WTC11 (cell line): Measurements from ENCODE around the gene ZNF253.

Source experiments
- ELF4 ChIP-seq: sonication (generic); formaldehyde crosslinking; IDR thresholded peaks from 2 replicates; pipeline ENCODE4 v1.8.1; 2022; ENCODE audit warnings: low read depth, mild to moderate bottlenecking, moderate library complexity, missing genetic modification reagents
- ETV6 ChIP-seq: sonication (generic); formaldehyde crosslinking; IDR thresholded peaks from 2 replicates; pipeline ENCODE4 v1.8.1; 2022; ENCODE audit warnings: mild to moderate bottlenecking, missing genetic modification reagents
- RELA ChIP-seq: sonication (generic); formaldehyde crosslinking; IDR thresholded peaks from 2 replicates; pipeline ENCODE4 v1.8.1; 2022; ENCODE audit warnings: missing genetic modification reagents, mild to moderate bottlenecking, borderline replicate concordance
- ZNF416 ChIP-seq: fragments of 250-450 bp; sonication (Bioruptor Pico); IDR thresholded peaks from 2 replicates; pipeline ENCODE4 v1.9.0; 2021; ENCODE audit warnings: mild to moderate bottlenecking, inconsistent platforms
- TF ChIP-seq, protein P1 (sequence below): fragments of 200-600 bp; IDR thresholded peaks from 2 replicates; pipeline ENCODE4 v1.8.0; 2022; ENCODE audit warnings: antibody characterized with exemption
- TF ChIP-seq, protein P2 (sequence below): sonication (generic); formaldehyde crosslinking; IDR thresholded peaks from 2 replicates; pipeline ENCODE4 v1.8.0; 2022; ENCODE audit warnings: mild to moderate bottlenecking, missing genetic modification reagents
- TF ChIP-seq, protein P3 (sequence below): sonication (generic); formaldehyde crosslinking; IDR thresholded peaks from 2 replicates; pipeline ENCODE4 v1.8.1; 2023; ENCODE audit warnings: mild to moderate bottlenecking, missing genetic modification reagents, moderate library complexity
- TF ChIP-seq, protein P4 (sequence below): sonication (generic); formaldehyde crosslinking; IDR thresholded peaks from 2 replicates; pipeline ENCODE4 v1.8.0; 2022; ENCODE audit warnings: mild to moderate bottlenecking, missing genetic modification reagents
- TF ChIP-seq, protein P5 (sequence below): sonication (generic); formaldehyde crosslinking; IDR thresholded peaks from 2 replicates; pipeline ENCODE4 v1.8.1; 2022; ENCODE audit warnings: missing genetic modification reagents, borderline replicate concordance

DNA sequence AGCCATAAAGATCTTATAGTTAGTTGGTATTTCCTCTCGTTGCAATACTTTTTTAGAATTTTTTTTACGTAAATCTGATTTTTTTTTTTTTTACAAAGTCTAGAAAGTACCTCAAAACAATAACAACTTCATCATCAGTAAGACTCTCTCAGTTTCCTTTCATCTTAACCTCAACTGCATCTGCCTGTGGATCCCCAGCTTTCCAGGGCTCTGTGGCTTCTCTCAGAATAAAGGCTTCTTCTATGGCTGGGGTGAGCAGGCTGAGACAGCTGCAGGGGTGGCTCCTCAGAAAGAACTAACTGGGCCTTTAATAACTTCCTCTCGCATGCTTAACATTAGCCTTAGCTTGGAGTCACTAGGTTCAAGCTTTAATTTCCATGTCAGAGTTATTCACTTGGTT, 48.3 kb upstream of the ZNF253 start:
- TF ChIP-seq, protein P1, sequence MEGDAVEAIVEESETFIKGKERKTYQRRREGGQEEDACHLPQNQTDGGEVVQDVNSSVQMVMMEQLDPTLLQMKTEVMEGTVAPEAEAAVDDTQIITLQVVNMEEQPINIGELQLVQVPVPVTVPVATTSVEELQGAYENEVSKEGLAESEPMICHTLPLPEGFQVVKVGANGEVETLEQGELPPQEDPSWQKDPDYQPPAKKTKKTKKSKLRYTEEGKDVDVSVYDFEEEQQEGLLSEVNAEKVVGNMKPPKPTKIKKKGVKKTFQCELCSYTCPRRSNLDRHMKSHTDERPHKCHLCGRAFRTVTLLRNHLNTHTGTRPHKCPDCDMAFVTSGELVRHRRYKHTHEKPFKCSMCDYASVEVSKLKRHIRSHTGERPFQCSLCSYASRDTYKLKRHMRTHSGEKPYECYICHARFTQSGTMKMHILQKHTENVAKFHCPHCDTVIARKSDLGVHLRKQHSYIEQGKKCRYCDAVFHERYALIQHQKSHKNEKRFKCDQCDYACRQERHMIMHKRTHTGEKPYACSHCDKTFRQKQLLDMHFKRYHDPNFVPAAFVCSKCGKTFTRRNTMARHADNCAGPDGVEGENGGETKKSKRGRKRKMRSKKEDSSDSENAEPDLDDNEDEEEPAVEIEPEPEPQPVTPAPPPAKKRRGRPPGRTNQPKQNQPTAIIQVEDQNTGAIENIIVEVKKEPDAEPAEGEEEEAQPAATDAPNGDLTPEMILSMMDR, result no peak
- TF ChIP-seq, protein P2, sequence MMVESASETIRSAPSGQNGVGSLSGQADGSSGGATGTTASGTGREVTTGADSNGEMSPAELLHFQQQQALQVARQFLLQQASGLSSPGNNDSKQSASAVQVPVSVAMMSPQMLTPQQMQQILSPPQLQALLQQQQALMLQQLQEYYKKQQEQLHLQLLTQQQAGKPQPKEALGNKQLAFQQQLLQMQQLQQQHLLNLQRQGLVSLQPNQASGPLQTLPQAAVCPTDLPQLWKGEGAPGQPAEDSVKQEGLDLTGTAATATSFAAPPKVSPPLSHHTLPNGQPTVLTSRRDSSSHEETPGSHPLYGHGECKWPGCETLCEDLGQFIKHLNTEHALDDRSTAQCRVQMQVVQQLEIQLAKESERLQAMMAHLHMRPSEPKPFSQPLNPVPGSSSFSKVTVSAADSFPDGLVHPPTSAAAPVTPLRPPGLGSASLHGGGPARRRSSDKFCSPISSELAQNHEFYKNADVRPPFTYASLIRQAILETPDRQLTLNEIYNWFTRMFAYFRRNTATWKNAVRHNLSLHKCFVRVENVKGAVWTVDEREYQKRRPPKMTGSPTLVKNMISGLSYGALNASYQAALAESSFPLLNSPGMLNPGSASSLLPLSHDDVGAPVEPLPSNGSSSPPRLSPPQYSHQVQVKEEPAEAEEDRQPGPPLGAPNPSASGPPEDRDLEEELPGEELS (CRISPR knock-in tag), result no peak
- TF ChIP-seq, protein P3, sequence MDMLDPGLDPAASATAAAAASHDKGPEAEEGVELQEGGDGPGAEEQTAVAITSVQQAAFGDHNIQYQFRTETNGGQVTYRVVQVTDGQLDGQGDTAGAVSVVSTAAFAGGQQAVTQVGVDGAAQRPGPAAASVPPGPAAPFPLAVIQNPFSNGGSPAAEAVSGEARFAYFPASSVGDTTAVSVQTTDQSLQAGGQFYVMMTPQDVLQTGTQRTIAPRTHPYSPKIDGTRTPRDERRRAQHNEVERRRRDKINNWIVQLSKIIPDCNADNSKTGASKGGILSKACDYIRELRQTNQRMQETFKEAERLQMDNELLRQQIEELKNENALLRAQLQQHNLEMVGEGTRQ, result no peak
- TF ChIP-seq ELF4 (CRISPR knock-in tag) (no peak), ETV6 (CRISPR knock-in tag) (no peak), RELA (no peak), ZNF416 (CRISPR knock-in tag) (no peak)
- TF ChIP-seq, protein P4, sequence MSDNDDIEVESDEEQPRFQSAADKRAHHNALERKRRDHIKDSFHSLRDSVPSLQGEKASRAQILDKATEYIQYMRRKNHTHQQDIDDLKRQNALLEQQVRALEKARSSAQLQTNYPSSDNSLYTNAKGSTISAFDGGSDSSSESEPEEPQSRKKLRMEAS (CRISPR knock-in tag), result no peak
- TF ChIP-seq, protein P5, sequence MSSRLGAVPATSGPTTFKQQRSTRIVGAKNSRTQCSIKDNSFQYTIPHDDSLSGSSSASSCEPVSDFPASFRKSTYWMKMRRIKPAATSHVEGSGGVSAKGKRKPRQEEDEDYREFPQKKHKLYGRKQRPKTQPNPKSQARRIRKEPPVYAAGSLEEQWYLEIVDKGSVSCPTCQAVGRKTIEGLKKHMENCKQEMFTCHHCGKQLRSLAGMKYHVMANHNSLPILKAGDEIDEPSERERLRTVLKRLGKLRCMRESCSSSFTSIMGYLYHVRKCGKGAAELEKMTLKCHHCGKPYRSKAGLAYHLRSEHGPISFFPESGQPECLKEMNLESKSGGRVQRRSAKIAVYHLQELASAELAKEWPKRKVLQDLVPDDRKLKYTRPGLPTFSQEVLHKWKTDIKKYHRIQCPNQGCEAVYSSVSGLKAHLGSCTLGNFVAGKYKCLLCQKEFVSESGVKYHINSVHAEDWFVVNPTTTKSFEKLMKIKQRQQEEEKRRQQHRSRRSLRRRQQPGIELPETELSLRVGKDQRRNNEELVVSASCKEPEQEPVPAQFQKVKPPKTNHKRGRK (CRISPR knock-in tag), result no peak
